ENCODE measurements around the gene SRSF5.

DNA sequence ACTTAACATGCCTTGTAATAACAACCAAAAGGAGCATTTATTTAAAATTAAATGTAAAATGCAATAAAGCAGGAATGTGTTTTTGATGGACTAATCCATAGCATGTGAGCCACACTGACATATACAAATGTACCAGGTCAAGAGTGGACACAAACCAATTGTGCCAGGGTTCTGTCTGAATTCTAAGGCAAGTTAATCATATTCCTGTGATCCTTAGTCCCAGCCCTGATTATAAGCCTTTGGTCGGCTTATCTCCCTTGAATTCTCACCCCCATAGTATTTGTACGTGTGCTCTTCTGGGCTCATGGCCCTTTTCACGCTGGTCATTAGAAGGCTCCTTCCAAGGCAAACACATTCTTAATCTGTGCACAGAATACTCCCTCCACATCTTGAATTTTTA, 10.6 kb upstream of the SRSF5 start:
- TF ChIP-seq, protein P1, sequence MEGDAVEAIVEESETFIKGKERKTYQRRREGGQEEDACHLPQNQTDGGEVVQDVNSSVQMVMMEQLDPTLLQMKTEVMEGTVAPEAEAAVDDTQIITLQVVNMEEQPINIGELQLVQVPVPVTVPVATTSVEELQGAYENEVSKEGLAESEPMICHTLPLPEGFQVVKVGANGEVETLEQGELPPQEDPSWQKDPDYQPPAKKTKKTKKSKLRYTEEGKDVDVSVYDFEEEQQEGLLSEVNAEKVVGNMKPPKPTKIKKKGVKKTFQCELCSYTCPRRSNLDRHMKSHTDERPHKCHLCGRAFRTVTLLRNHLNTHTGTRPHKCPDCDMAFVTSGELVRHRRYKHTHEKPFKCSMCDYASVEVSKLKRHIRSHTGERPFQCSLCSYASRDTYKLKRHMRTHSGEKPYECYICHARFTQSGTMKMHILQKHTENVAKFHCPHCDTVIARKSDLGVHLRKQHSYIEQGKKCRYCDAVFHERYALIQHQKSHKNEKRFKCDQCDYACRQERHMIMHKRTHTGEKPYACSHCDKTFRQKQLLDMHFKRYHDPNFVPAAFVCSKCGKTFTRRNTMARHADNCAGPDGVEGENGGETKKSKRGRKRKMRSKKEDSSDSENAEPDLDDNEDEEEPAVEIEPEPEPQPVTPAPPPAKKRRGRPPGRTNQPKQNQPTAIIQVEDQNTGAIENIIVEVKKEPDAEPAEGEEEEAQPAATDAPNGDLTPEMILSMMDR (IDR thresholded peaks at IDR 0.05) = no peak
- no peak for TF ChIP-seq POLR2A (IDR thresholded peaks at IDR 0.05)
- TF ChIP-seq EP300 (IDR thresholded peaks at IDR 0.05) = no peak
- TF ChIP-seq POLR2AphosphoS5 (IDR thresholded peaks at IDR 0.05) = no peak
